NOMO-1 (cell line): ENCODE measurements around the gene ADD3.
A peak's percentile ranks its signal among the peaks of the same experiment; 100 is the strongest.

ENCODE experiments used
- DNase-seq, 2 experiments: peaks; one replicate each; lab custom pipeline; 2025; ENCODE audit not compliant: unreplicated experiment in 2 of 2; lab: John Stamatoyannopoulos, UW

The ADD3 gene

GRCh38 chr10:110144507-110144906, 136.7 kb downstream of the ADD3 start:
- no peak for DNase-seq

GRCh38 chr10:110147961-110148360, 140.2 kb downstream of the ADD3 start:
- DNase-seq: peak; percentile 19 to 72

DNA sequence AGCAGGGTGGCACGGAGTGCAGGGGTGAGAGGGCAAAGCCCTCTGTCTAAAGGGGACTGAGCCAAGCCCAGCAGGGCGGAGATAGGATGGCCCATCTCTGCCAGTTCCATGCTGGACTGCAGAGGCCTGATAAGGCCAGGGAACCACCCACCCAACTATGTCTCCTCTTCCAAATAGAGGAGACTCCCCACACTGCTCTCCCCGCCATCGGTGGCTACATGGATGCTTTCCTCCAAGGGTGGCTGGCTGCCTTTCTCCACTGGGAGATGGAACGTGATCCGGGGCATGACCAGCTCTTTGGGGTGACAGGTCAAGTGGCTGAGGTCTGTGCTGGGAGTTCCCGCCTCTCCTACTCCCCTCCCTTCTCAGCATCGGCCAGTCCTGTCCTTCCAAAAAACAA, 141.5 kb downstream of the ADD3 start:
- no peak for DNase-seq

DNA sequence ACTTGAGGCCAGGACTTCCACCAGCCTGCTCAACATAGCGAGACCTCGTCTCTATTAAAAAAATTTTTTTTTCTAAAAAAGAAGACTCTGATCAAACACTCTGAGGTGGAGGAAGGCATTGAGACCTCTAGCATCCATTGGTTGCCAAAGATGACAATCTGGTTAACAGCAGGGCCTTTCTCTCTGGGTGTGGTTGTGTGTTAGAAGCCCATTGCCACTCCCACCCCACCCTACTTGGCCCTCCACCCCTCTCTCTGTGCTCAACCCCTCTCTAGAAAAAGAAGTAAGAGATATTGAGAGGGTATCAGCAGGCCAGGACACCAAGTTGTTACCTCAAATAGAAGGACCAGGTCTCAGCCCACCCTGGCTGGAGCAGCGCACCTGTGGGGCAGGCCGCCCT, 142.3 kb downstream of the ADD3 start:
- DNase-seq: no peak

GRCh38 chr10:110150981-110151380, 143.2 kb downstream of the ADD3 start:
- no peak for DNase-seq

GRCh38 chr10:110151467-110151866, 143.7 kb downstream of the ADD3 start:
- DNase-seq: no peak

DNA sequence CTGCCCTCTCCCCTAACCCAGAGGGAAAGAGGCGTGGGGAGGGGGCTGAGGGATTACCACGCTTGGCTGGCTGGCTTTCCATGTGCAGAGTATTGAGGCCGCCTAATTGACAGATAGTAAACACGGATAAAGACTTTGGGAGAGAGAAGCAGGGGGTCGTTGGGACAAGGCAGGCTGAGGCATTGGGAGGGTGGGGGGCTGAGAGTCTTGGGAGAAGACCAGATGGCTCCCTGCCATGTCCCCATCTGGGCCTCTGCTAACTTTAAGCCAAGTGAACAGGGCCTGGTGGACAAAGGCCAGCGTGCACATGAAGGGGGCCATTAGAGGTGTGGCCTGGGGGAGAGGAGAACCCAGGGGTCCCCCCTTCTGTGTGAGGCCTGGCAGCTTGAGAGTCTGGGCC, 144.2 kb downstream of the ADD3 start:
- DNase-seq: no peak

GRCh38 chr10:110153396-110153795, 145.6 kb downstream of the ADD3 start:
- no peak for DNase-seq

DNA sequence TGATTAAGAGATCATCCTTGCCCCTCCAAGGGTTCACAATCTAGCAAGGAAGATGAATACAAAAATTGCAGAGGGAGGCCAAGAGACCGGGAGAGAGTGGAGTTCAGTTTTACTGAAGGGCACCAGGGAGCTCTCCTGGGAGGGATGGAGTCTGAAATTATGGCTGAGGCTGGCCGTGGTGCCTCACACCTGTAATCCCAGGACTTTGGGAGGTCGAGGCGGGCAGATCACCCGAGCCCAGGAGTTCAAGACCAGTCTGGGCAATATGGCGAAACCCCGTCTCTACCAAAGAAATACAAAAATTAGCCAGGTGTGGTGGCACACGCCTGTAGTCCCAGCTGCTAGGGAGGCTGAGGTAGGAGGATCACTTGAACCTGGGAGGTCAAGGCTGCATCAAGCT, 148.3 kb downstream of the ADD3 start:
- no peak for DNase-seq

DNA sequence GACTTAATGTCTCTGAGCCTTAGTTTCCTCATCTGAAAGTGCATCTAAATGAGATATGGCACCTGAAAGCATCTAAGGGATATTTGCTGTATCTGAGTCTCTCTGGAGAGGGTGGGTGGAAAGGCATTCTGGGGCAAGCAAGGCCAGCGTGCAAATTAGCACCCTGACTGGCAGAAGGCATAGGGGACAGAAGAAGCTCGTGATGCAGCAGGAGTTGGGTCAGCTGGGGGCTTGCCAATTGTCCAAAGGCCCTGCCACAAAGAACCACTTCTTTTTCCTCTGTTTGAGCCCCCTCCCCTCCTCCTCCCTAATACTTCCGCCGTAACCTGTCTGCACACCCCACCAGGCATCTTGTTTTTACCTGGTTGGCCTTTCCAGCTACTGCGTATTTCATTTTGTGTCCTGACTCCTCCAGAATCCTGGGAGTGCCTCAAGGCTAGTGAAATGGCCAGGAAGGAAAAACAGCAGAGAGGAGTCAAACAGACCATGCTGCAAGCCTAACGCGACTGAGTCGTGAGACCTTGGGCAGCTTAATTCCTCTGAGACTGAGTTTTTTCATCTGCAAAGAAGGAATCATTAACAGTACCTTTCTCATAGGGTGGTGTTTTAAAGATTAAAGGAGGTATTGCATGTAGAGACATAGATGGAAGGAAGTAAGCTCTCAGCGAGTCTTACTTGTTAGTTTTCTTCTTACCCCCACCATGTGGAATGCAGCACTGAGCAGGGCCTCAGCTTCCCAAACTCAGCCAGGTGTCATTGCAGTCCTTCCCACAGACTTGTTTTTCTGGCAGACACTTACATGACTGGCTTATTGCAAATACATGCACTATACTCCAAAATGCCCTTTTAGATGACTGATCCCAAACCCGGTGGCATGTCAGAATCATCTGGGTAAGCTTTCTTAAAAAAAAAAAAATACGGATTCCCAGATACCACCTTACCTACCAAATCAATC, 150.5 kb downstream of the ADD3 start:
- DNase-seq: no peak

GRCh38 chr10:110160081-110160480, 152.3 kb downstream of the ADD3 start:
- no peak for DNase-seq

DNA sequence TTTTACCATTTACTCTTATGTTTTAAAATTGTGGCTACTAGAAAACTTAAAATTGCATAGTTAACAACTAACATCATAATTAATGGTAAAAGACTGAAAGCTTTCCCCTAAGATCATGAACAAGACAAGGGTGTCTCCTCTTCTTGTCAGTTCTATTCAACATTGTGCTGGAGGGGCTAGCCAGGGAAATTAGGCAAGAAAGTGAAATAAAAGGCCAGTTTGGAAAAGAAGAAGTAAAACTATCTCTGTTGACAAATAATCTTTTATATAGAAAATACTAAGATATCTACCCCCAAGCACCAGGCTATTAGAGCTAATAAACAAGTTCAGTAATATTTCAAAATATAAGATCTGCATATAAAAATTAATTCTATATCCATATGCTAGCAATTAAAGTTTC, 152.7 kb downstream of the ADD3 start:
- DNase-seq: peak; percentile 28 to 64

- DNase-seq: peak in 1 of 2 experiments; percentile 45
These were observed 155.0 kb downstream of the ADD3 start for GRCh38 chr10:110162741-110163145.

GRCh38 chr10:110163192-110163773, 155.5 kb downstream of the ADD3 start:
- no peak for DNase-seq

DNA sequence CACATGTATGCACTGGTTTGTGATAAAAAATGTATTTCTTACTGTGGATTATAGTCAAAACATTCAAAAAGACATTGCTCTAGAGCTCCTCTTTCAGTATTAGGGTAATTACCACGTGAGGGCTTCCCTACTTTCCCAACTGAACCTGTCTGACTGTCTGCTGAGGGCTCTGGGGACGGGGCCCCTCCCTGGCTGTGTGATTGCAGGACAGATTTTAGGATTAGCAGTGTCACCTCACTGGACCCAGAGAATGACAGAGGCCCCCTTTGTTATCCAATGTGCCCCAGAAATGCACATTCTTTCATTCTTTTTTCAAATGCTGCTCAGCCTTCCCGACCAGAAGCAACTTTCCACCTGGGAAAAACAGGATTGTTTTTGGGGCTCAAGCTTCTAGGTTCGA, 156.1 kb downstream of the ADD3 start:
- DNase-seq: no peak

GRCh38 chr10:110165239-110165638, 157.5 kb downstream of the ADD3 start:
- DNase-seq: no peak

GRCh38 chr10:110167149-110167548, 159.4 kb downstream of the ADD3 start:
- DNase-seq: no peak

- no peak for DNase-seq
These were observed 161.1 kb downstream of the ADD3 start for GRCh38 chr10:110168601-110169481.

- DNase-seq: no peak
These were observed 161.8 kb downstream of the ADD3 start for GRCh38 chr10:110169586-110169985.

GRCh38 chr10:110170142-110170971, 162.6 kb downstream of the ADD3 start:
- peak; percentile 14 to 54 for DNase-seq
